ENCODE measurements around the gene E2F1. TPM values are rescaled to one million over a fixed set of nuclear protein-coding genes. Genes with fewer than 3 reads are reported as not detected.

Gene E2F1
- total and polyA plus RNA-seq, 3 experiments from 2014 or later, result 0.52 to 72.3 (median 68.8) TPM

DNA sequence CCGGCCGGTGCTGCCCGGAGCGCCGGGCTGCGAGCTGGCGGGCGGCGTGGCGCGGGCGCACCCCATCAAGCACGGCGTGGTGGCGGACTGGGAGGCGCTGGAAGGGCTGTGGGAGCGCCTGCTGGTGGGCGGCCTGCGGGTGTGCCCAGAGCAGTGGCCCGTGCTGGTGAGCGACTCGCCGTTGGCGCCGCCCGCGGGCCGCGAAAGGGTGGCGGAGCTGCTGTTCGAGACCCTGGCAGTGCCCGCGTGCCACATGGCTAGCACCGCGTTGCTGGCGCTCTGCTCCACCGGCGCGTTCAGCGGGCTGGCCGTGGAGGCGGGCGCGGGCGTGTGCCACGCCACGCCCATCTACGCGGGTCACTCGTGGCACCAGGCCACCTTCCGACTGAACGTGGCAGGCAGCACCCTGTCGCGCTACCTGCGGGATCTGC, 18.9 kb downstream of the E2F1 start:
- Histone ChIP-seq H3K27me3 (ENCODE audit: insufficient read depth, low read length, poor library complexity, severe bottlenecking) (no peaks in the 10 kb centered on the region), H3K36me3 (ENCODE audit: insufficient read depth, low read length) (no peaks in the 10 kb centered on the region), H3K4me1 (ENCODE audit: insufficient read depth, low read length) (peaks cover 33% of the 10 kb centered on the region), H3K9me3 (ENCODE audit: low read length) (no peaks in the 10 kb centered on the region), H3K27ac (ENCODE audit: low read depth, low read length) (peak overlapping the region; percentile 43), H3K4me3 (ENCODE audit: low read length) (peak overlapping the region; percentile 77)
- peak overlapping the region in 5 of 8 donors; percentile 15 to 75 (median 45) for H3K27ac Mint-ChIP-seq
- POLR2A ChIA-PET, result interaction anchor here (0.7 to 4.4 kb wide), 11 partner anchors 11 to 224 kb away, joined by 3 to 24 read pairs (median 5); partner anchors contain the start of genes CBFA2T2, SNTA1 and ZNF341
- peaks cover 0 to 5% (median 0%) of the 10 kb centered on the region in 3 donors for H3K36me3 Mint-ChIP-seq
- no peaks in the 10 kb centered on the region for H3K9me3 Mint-ChIP-seq
- H3K27me3 Mint-ChIP-seq, result no peaks in the 10 kb centered on the region
- peak overlapping the region; percentile 69 to 94 (median 80) for H3K4me3 Mint-ChIP-seq
- peak; percentile 34 to 72 (median 41) for DNase-seq
- CTCF ChIA-PET, result interaction anchor here (0.6 to 7.2 kb wide), 37 partner anchors 7 to 266 kb away, joined by 3 to 103 read pairs (median 4); partner anchors contain the start of genes CBFA2T2, CDK5RAP1, E2F1 and PXMP4
- peaks cover 32 to 50% (median 41%) of the 10 kb centered on the region in 3 donors for H3K4me1 Mint-ChIP-seq

GRCh38 chr20:33666293-33667244, 19.6 kb downstream of the E2F1 start, which contains the start of gene ACTL10:
ACTL10 (plus strand) TSS chr20:33666943; CDS start chr20:33667498, 555 bp downstream.
- POLR2A ChIA-PET, result interaction anchor here (0.5 to 4.4 kb wide), 10 partner anchors 12 to 223 kb away, joined by 3 to 24 read pairs (median 4); partner anchors contain the start of genes CBFA2T2, SNTA1 and ZNF341
- Mint-ChIP-seq H3K27ac (peak within 1 kb of the TSS; percentile 90 to 97 (median 94)), H3K4me1 (peaks cover 34 to 54% (median 37%) of the 10 kb centered on the region in 3 donors), H3K27me3 (no peaks in the 10 kb centered on the region), H3K9me3 (no peaks in the 10 kb centered on the region), H3K4me3 (peak within 1 kb of the TSS; percentile 88 to 96 (median 94)), H3K36me3 (peaks cover 0 to 5% (median 0%) of the 10 kb centered on the region in 3 donors)
- H3K4me1 ChIP-seq (ENCODE audit: insufficient read depth, low read length), result peaks cover 33% of the 10 kb centered on the region
- no peaks in the 10 kb centered on the region for H3K9me3 ChIP-seq (ENCODE audit: low read length)
- peak; percentile 52 to 88 (median 72) for DNase-seq
- no peaks in the 10 kb centered on the region for H3K36me3 ChIP-seq (ENCODE audit: insufficient read depth, low read length)
- peak within 1 kb of the TSS; percentile 77 for H3K4me3 ChIP-seq (ENCODE audit: low read length)
- H3K27ac ChIP-seq (ENCODE audit: low read depth, low read length), result peak within 1 kb of the TSS; percentile 43
- CTCF ChIA-PET, result interaction anchor here (0.6 to 7.2 kb wide), 25 partner anchors 8 to 265 kb away, joined by 3 to 103 read pairs (median 5); partner anchors contain the start of genes CBFA2T2, CDK5RAP1, E2F1 and ZNF341
- no peaks in the 10 kb centered on the region for H3K27me3 ChIP-seq (ENCODE audit: insufficient read depth, low read length, poor library complexity, severe bottlenecking)

GRCh38 chr20:33664762-33665144, 21.4 kb downstream of the E2F1 start:
- Histone ChIP-seq H3K4me3 (ENCODE audit: low read length) (no peak overlapping the region), H3K9me3 (ENCODE audit: low read length) (no peaks in the 10 kb centered on the region), H3K36me3 (ENCODE audit: insufficient read depth, low read length) (no peaks in the 10 kb centered on the region), H3K27me3 (ENCODE audit: insufficient read depth, low read length, poor library complexity, severe bottlenecking) (no peaks in the 10 kb centered on the region), H3K4me1 (ENCODE audit: insufficient read depth, low read length) (peaks cover 33% of the 10 kb centered on the region), H3K27ac (ENCODE audit: low read depth, low read length) (peak overlapping the region; percentile 89)
- H3K36me3 Mint-ChIP-seq, result peaks cover 0 to 5% (median 0%) of the 10 kb centered on the region in 3 donors
- H3K4me1 Mint-ChIP-seq, result peaks cover 34 to 54% (median 37%) of the 10 kb centered on the region in 3 donors
- DNase-seq, result no peak
- ChIA-PET POLR2A (interaction anchor here (1.1 to 2.8 kb wide), 3 partner anchors 175 to 448 kb away, joined by 3 to 16 read pairs (median 7); partner anchors contain the start of genes CBFA2T2, EIF2S2 and SNTA1), CTCF (interaction anchor here (0.7 to 7.2 kb wide), 9 partner anchors 12 to 222 kb away, joined by 3 to 87 read pairs (median 5); partner anchors contain the start of genes CBFA2T2 and SNTA1)
- no peaks in the 10 kb centered on the region for H3K27me3 Mint-ChIP-seq
- no peaks in the 10 kb centered on the region for H3K9me3 Mint-ChIP-seq
- H3K4me3 Mint-ChIP-seq, result peak overlapping the region; percentile 81 to 93 (median 85)
- H3K27ac Mint-ChIP-seq, result peak overlapping the region; percentile 89 to 97 (median 94)

DNA sequence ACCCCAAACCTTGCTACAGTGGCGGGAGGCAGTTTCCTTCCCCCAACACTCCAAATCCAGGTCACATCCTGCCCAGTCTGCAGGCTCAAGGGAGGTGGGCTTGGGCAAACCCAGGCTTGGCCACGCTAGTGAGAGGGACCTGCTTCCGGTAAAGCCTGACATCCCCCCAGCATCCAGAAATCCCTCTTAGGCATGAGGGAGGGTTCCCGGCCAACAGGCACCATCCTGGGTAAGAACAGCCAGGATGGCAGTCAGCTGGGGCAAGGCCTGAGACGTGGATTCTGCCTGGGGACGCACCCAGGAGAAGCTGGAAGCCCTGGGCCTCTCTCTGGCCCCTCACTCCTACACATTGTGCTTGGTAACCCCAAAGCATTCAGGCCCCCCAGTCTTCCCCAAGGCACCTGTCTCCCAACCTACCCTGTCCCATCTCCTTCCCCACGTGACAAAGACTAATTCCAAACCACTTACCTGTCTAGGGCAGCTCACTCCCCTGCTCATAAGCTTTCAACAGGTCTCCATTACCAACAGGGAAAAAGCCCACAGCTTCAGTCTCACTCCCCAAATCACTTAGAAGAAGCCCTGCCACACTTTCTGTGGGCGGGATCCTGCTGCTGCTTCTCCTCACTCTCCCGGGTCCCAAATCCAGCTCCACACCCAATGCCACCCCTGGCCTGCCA, 22.0 kb downstream of the E2F1 start:
- Histone ChIP-seq H3K27me3 (ENCODE audit: insufficient read depth, low read length, poor library complexity, severe bottlenecking) (no peaks in the 10 kb centered on the region), H3K27ac (ENCODE audit: low read depth, low read length) (peak overlapping the region; percentile 89), H3K4me1 (ENCODE audit: insufficient read depth, low read length) (peaks cover 33% of the 10 kb centered on the region), H3K4me3 (ENCODE audit: low read length) (peak overlapping the region; percentile 73), H3K36me3 (ENCODE audit: insufficient read depth, low read length) (no peaks in the 10 kb centered on the region), H3K9me3 (ENCODE audit: low read length) (no peaks in the 10 kb centered on the region)
- Mint-ChIP-seq H3K9me3 (no peaks in the 10 kb centered on the region), H3K27me3 (no peaks in the 10 kb centered on the region), H3K27ac (peak overlapping the region; percentile 89 to 98 (median 94)), H3K36me3 (peaks cover 0 to 5% (median 0%) of the 10 kb centered on the region in 3 donors), H3K4me1 (peaks cover 34 to 54% (median 37%) of the 10 kb centered on the region in 3 donors), H3K4me3 (peak overlapping the region; percentile 81 to 93 (median 85))
- CTCF ChIA-PET, result interaction anchor here (0.7 to 7.2 kb wide), 10 partner anchors 12 to 221 kb away, joined by 3 to 87 read pairs (median 4); partner anchors contain the start of genes CBFA2T2 and SNTA1
- POLR2A ChIA-PET, result interaction anchor here (0.6 to 2.8 kb wide), 7 partner anchors 10 to 307 kb away, joined by 3 to 16 read pairs (median 4); partner anchors contain the start of genes CBFA2T2, PXMP4 and SNTA1
- DNase-seq, result no peak

- peaks cover 30% of the 10 kb centered on the region for H3K4me1 ChIP-seq (ENCODE audit: insufficient read depth, low read length)
- no peaks in the 10 kb centered on the region for H3K27me3 ChIP-seq (ENCODE audit: insufficient read depth, low read length, poor library complexity, severe bottlenecking)
- peak; percentile 77 to 89 (median 78) for DNase-seq
- POLR2A ChIA-PET, result interaction anchor here (0.5 to 2.8 kb wide), 13 partner anchors 9 to 449 kb away, joined by 3 to 16 read pairs (median 4); partner anchors contain the start of genes CBFA2T2, EIF2S2, PXMP4 and RALY
- H3K27ac Mint-ChIP-seq, result peak overlapping the region; percentile 89 to 98 (median 94)
- peaks cover 34 to 48% (median 36%) of the 10 kb centered on the region in 3 donors for H3K4me1 Mint-ChIP-seq
- no peaks in the 10 kb centered on the region for H3K27me3 Mint-ChIP-seq
- H3K36me3 Mint-ChIP-seq, result peaks cover 0 to 9% (median 0%) of the 10 kb centered on the region in 3 donors
- peak overlapping the region; percentile 81 to 93 (median 85) for H3K4me3 Mint-ChIP-seq
- CTCF ChIA-PET, result interaction anchor here (1.2 to 7.2 kb wide), 7 partner anchors 11 to 206 kb away, joined by 3 to 87 read pairs (median 5); no protein-coding TSS in a partner anchor
- peak overlapping the region; percentile 89 for H3K27ac ChIP-seq (ENCODE audit: low read depth, low read length)
- H3K9me3 Mint-ChIP-seq, result no peaks in the 10 kb centered on the region
- no peaks in the 10 kb centered on the region for H3K9me3 ChIP-seq (ENCODE audit: low read length)
- H3K4me3 ChIP-seq (ENCODE audit: low read length), result peak overlapping the region; percentile 73
- H3K36me3 ChIP-seq (ENCODE audit: insufficient read depth, low read length), result no peaks in the 10 kb centered on the region
These were observed 22.8 kb downstream of the E2F1 start for GRCh38 chr20:33663161-33664084.

DNA sequence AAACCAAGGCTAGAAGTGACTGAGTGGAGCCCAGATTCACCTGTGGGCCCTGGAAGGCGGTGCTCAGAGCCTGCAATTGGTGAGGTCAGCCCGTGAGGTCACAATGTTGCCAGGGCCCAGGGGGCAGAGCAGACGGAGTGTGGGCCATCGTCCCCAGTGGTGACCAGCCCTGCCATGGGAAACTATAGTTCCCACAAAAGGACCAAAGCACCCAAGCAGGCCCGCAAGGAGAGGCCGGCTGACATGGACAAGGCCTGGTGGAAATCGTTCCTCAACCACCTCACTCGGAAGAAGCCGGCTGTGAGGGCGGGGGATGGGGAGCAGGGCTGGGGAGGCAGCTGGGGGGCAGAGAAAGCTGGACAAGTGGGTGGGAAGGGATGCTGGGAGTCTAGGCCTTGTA, 24.0 kb downstream of the E2F1 start, which contains the start of gene C20orf144:
C20orf144 (plus strand) TSS at position 156 of the 400 bp plus-strand sequence; CDS start at position 175, 19 bp downstream.
- peaks cover 25% of the 10 kb centered on the region for H3K4me1 ChIP-seq (ENCODE audit: insufficient read depth, low read length)
- peak within 1 kb of the TSS; percentile 89 for H3K27ac ChIP-seq (ENCODE audit: low read depth, low read length)
- no peaks in the 10 kb centered on the region for H3K27me3 ChIP-seq (ENCODE audit: insufficient read depth, low read length, poor library complexity, severe bottlenecking)
- H3K4me3 Mint-ChIP-seq, result peak within 1 kb of the TSS; percentile 81 to 93 (median 85)
- no peaks in the 10 kb centered on the region for H3K36me3 ChIP-seq (ENCODE audit: insufficient read depth, low read length)
- ChIA-PET POLR2A (interaction anchor here (0.5 to 1.6 kb wide), 2 partner anchors 104 to 450 kb away, joined by 3 to 7 read pairs; partner anchors contain the start of gene EIF2S2), CTCF (interaction anchor here (1.1 to 7.2 kb wide), 2 partner anchors 10 to 17 kb away, joined by 4 to 87 read pairs; no protein-coding TSS in a partner anchor)
- no peaks in the 10 kb centered on the region for H3K9me3 ChIP-seq (ENCODE audit: low read length)
- H3K4me3 ChIP-seq (ENCODE audit: low read length), result peak within 1 kb of the TSS; percentile 73
- no peaks in the 10 kb centered on the region for H3K27me3 Mint-ChIP-seq
- H3K9me3 Mint-ChIP-seq, result no peaks in the 10 kb centered on the region
- peaks cover 0 to 8% (median 0%) of the 10 kb centered on the region in 3 donors for H3K36me3 Mint-ChIP-seq
- DNase-seq, result no peak
- H3K27ac Mint-ChIP-seq, result peak within 1 kb of the TSS; percentile 77 to 97 (median 90)
- peaks cover 31 to 42% (median 31%) of the 10 kb centered on the region in 3 donors for H3K4me1 Mint-ChIP-seq
